Measurements from ENCODE around the gene CCL7. TPM values are rescaled to one million over a fixed set of nuclear protein-coding genes. Genes with fewer than 3 reads are reported as not detected.
"Not testable (repeated sequence)": the region's sequence is repeated elsewhere in the genome, so short reads cannot be mapped to it uniquely, and the experiment has no call there.

The CCL7 gene
- not detected in 2 replicates for total RNA-seq (2014; rRNA removed; shearing (Covaris generic))
- polyA plus RNA-seq (2014; cell fraction: nucleus; rRNA removed): not detected in 2 replicates

GRCh38 chr17:34269969-34270368 is at the start of gene CCL7:
Gene CCL7, plus strand, starts transcription at chr17:34270221. Its CDS starts 70 bp downstream, at chr17:34270291.
- DNase-seq (ENCODE audit: extremely low read depth, low read depth): no peak

GRCh38 chr17:34220752-34221395 is 49.1 kb upstream of the CCL7 start:
- no peak for DNase-seq (ENCODE audit: extremely low read depth, low read depth)

- no peak for DNase-seq (ENCODE audit: extremely low read depth, low read depth)
These were observed 48.6 kb upstream of the CCL7 start for GRCh38 chr17:34221411-34221810.

- no peak for DNase-seq (ENCODE audit: extremely low read depth, low read depth)
These were observed 47.1 kb upstream of the CCL7 start for GRCh38 chr17:34222722-34223497.

- no peak for DNase-seq (ENCODE audit: extremely low read depth, low read depth)
These were observed 45.0 kb upstream of the CCL7 start for GRCh38 chr17:34225046-34225445.

GRCh38 chr17:34226011-34226743 is 43.8 kb upstream of the CCL7 start:
- DNase-seq (ENCODE audit: extremely low read depth, low read depth): no peak

GRCh38 chr17:34226744-34227034 is 43.3 kb upstream of the CCL7 start:
- DNase-seq (ENCODE audit: extremely low read depth, low read depth): no peak

GRCh38 chr17:34227293-34227692 is 42.7 kb upstream of the CCL7 start:
- not testable (repeated sequence) for DNase-seq (ENCODE audit: extremely low read depth, low read depth)

GRCh38 chr17:34227707-34228106 is 42.3 kb upstream of the CCL7 start:
- no peak for DNase-seq (ENCODE audit: extremely low read depth, low read depth)

- DNase-seq (ENCODE audit: extremely low read depth, low read depth): no peak
These were observed 41.2 kb upstream of the CCL7 start for GRCh38 chr17:34228781-34229180.

GRCh38 chr17:34230342-34230741 is 39.7 kb upstream of the CCL7 start:
- no peak for DNase-seq (ENCODE audit: extremely low read depth, low read depth)

- DNase-seq (ENCODE audit: extremely low read depth, low read depth): no peak
These were observed 35.4 kb upstream of the CCL7 start for GRCh38 chr17:34234616-34235015.

GRCh38 chr17:34235389-34236028 is 34.5 kb upstream of the CCL7 start:
- DNase-seq (ENCODE audit: extremely low read depth, low read depth): no peak

GRCh38 chr17:34236281-34236892 is 33.6 kb upstream of the CCL7 start:
- DNase-seq (ENCODE audit: extremely low read depth, low read depth): no peak

- no peak for DNase-seq (ENCODE audit: extremely low read depth, low read depth)
These were observed 32.6 kb upstream of the CCL7 start for GRCh38 chr17:34237458-34237857.

- DNase-seq (ENCODE audit: extremely low read depth, low read depth): no peak
These were observed 29.0 kb upstream of the CCL7 start for GRCh38 chr17:34241062-34241461.

GRCh38 chr17:34242587-34243363 is 27.2 kb upstream of the CCL7 start:
- DNase-seq (ENCODE audit: extremely low read depth, low read depth): no peak

- no peak for DNase-seq (ENCODE audit: extremely low read depth, low read depth)
These were observed 26.4 kb upstream of the CCL7 start for GRCh38 chr17:34243364-34244320.

Measured in NCI-H460 (cell line).